ENCODE results near the gene MUC6.

Gene MUC6

GRCh38 chr11:1051356-1052132 is 15.0 kb upstream of the MUC6 start:
- Histone ChIP-seq H3K27me3 (ENCODE audit: control insufficient read depth in 1 of 2, insufficient read depth in 1 of 2, low read length in 2 of 2) (peaks cover 34 to 94% of the 10 kb centered on the region in 2 experiments), H3K4me2 (ENCODE audit: low read length, poor library complexity, severe bottlenecking) (no peak overlapping the region), H2BK5ac (ENCODE audit: low read depth, low read length, poor library complexity, severe bottlenecking) (no peak overlapping the region), H3K23ac (ENCODE audit: low read length in 2 of 2) (no peak overlapping the region), H3K27ac (ENCODE audit: low read length, poor library complexity, severe bottlenecking) (no peak overlapping the region), H2BK12ac (ENCODE audit: low read length in 2 of 2) (no peak overlapping the region), H2AK5ac (ENCODE audit: low read length, severe bottlenecking) (no peak overlapping the region), H3K14ac (ENCODE audit: low read length in 2 of 2) (no peak overlapping the region), H3K4me3 (ENCODE audit: insufficient read depth in 1 of 2, low read depth in 1 of 2, low read length in 2 of 2) (no peak overlapping the region), H2BK120ac (ENCODE audit: low read depth, low read length) (no peak overlapping the region), H3K9ac (ENCODE audit: low read length) (no peak overlapping the region), H2BK15ac (ENCODE audit: low read depth, poor library complexity, severe bottlenecking) (no peak overlapping the region), H3K4me1 (ENCODE audit: control insufficient read depth, insufficient read depth, low read depth, low read length) (peaks cover 24% of the 10 kb centered on the region), H4K8ac (ENCODE audit: low read length) (no peak overlapping the region), H3K36me3 (ENCODE audit: control insufficient read depth in 1 of 2, insufficient read depth in 2 of 2, low read depth in 1 of 2, low read length in 2 of 2) (no peaks in the 10 kb centered on the region), H4K91ac (ENCODE audit: low read length) (no peak overlapping the region), H3K4ac (ENCODE audit: low read depth in 1 of 2, low read length in 2 of 2) (no peak overlapping the region), H3K18ac (ENCODE audit: low read depth in 1 of 2, low read length in 2 of 2) (no peak overlapping the region), H3K79me1 (replicated peaks; ENCODE audit: low read length, poor library complexity, severe bottlenecking) (no peaks in the 10 kb centered on the region), H2AFZ (ENCODE audit: low read depth, low read length) (no peak overlapping the region), H3K9me3 (ENCODE audit: control insufficient read depth, low read length) (no peaks in the 10 kb centered on the region)
- WGBS: 60% methylated on average over 12 of the region's 15 CpGs
- no peak for DNase-seq

- Histone ChIP-seq H3K79me1 (replicated peaks; ENCODE audit: low read length, poor library complexity, severe bottlenecking) (no peaks in the 10 kb centered on the region), H3K4me3 (ENCODE audit: insufficient read depth in 1 of 2, low read depth in 1 of 2, low read length in 2 of 2) (no peak overlapping the region), H2BK120ac (ENCODE audit: low read depth, low read length) (no peak overlapping the region), H4K91ac (ENCODE audit: low read length) (peak overlapping the region; percentile 41), H3K36me3 (ENCODE audit: control insufficient read depth in 1 of 2, insufficient read depth in 2 of 2, low read depth in 1 of 2, low read length in 2 of 2) (no peaks in the 10 kb centered on the region), H3K27ac (ENCODE audit: low read length, poor library complexity, severe bottlenecking) (no peak overlapping the region), H3K4me2 (ENCODE audit: low read length, poor library complexity, severe bottlenecking) (no peak overlapping the region), H2BK12ac (ENCODE audit: low read length in 2 of 2) (no peak overlapping the region), H3K9me3 (ENCODE audit: control insufficient read depth, low read length) (no peaks in the 10 kb centered on the region), H2BK5ac (ENCODE audit: low read depth, low read length, poor library complexity, severe bottlenecking) (no peak overlapping the region), H3K4me1 (ENCODE audit: control insufficient read depth, insufficient read depth, low read depth, low read length) (peaks cover 20% of the 10 kb centered on the region), H3K4ac (ENCODE audit: low read depth in 1 of 2, low read length in 2 of 2) (no peak overlapping the region), H3K14ac (ENCODE audit: low read length in 2 of 2) (no peak overlapping the region), H3K23ac (ENCODE audit: low read length in 2 of 2) (no peak overlapping the region), H2BK15ac (ENCODE audit: low read depth, poor library complexity, severe bottlenecking) (peak overlapping the region; percentile 45), H2AK5ac (ENCODE audit: low read length, severe bottlenecking) (no peak overlapping the region), H3K18ac (ENCODE audit: low read depth in 1 of 2, low read length in 2 of 2) (no peak overlapping the region), H3K9ac (ENCODE audit: low read length) (no peak overlapping the region), H2AFZ (ENCODE audit: low read depth, low read length) (no peak overlapping the region), H3K27me3 (ENCODE audit: control insufficient read depth in 1 of 2, insufficient read depth in 1 of 2, low read length in 2 of 2) (peaks cover 34 to 90% of the 10 kb centered on the region in 2 experiments), H4K8ac (ENCODE audit: low read length) (no peak overlapping the region)
- WGBS: 57% methylated on average over 39 of the region's 39 CpGs
- DNase-seq: peak; percentile 44
These were observed 14.2 kb upstream of the MUC6 start for GRCh38 chr11:1050581-1051355.

GRCh38 chr11:1049911-1050580 is 13.5 kb upstream of the MUC6 start:
- peaks cover 20% of the 10 kb centered on the region for H3K4me1 ChIP-seq (ENCODE audit: control insufficient read depth, insufficient read depth, low read depth, low read length)
- H3K4me2 ChIP-seq (ENCODE audit: low read length, poor library complexity, severe bottlenecking): no peak overlapping the region
- H3K27ac ChIP-seq (ENCODE audit: low read length, poor library complexity, severe bottlenecking): no peak overlapping the region
- no peak overlapping the region for H3K23ac ChIP-seq (ENCODE audit: low read length in 2 of 2)
- 85% methylated on average over 18 of the region's 18 CpGs for WGBS
- no peak overlapping the region for H3K4me3 ChIP-seq (ENCODE audit: insufficient read depth in 1 of 2, low read depth in 1 of 2, low read length in 2 of 2)
- H2AK5ac ChIP-seq (ENCODE audit: low read length, severe bottlenecking): no peak overlapping the region
- no peak for DNase-seq
- H2BK5ac ChIP-seq (ENCODE audit: low read depth, low read length, poor library complexity, severe bottlenecking): no peak overlapping the region
- no peak overlapping the region for H3K18ac ChIP-seq (ENCODE audit: low read depth in 1 of 2, low read length in 2 of 2)
- H3K36me3 ChIP-seq (ENCODE audit: control insufficient read depth in 1 of 2, insufficient read depth in 2 of 2, low read depth in 1 of 2, low read length in 2 of 2): no peaks in the 10 kb centered on the region
- no peak overlapping the region for H2BK15ac ChIP-seq (ENCODE audit: low read depth, poor library complexity, severe bottlenecking)
- no peak overlapping the region for H4K8ac ChIP-seq (ENCODE audit: low read length)
- no peak overlapping the region for H2AFZ ChIP-seq (ENCODE audit: low read depth, low read length)
- no peak overlapping the region for H3K9ac ChIP-seq (ENCODE audit: low read length)
- peaks cover 34 to 85% of the 10 kb centered on the region in 2 experiments for H3K27me3 ChIP-seq (ENCODE audit: control insufficient read depth in 1 of 2, insufficient read depth in 1 of 2, low read length in 2 of 2)
- H3K9me3 ChIP-seq (ENCODE audit: control insufficient read depth, low read length): peaks cover 1% of the 10 kb centered on the region
- H3K4ac ChIP-seq (ENCODE audit: low read depth in 1 of 2, low read length in 2 of 2): no peak overlapping the region
- H4K91ac ChIP-seq (ENCODE audit: low read length): peak overlapping the region; percentile 41
- no peak overlapping the region for H2BK120ac ChIP-seq (ENCODE audit: low read depth, low read length)
- H3K79me1 ChIP-seq (replicated peaks; ENCODE audit: low read length, poor library complexity, severe bottlenecking): no peaks in the 10 kb centered on the region
- no peak overlapping the region for H3K14ac ChIP-seq (ENCODE audit: low read length in 2 of 2)
- H2BK12ac ChIP-seq (ENCODE audit: low read length in 2 of 2): no peak overlapping the region

- H3K36me3 ChIP-seq (ENCODE audit: control insufficient read depth in 1 of 2, insufficient read depth in 2 of 2, low read depth in 1 of 2, low read length in 2 of 2): no peaks in the 10 kb centered on the region
- no peak for DNase-seq
- no peak overlapping the region for H2BK15ac ChIP-seq (ENCODE audit: low read depth, poor library complexity, severe bottlenecking)
- H2AFZ ChIP-seq (ENCODE audit: low read depth, low read length): no peak overlapping the region
- no peak overlapping the region for H2AK5ac ChIP-seq (ENCODE audit: low read length, severe bottlenecking)
- H3K23ac ChIP-seq (ENCODE audit: low read length in 2 of 2): no peak overlapping the region
- H3K14ac ChIP-seq (ENCODE audit: low read length in 2 of 2): no peak overlapping the region
- 89% methylated on average over 13 of the region's 13 CpGs for WGBS
- H2BK120ac ChIP-seq (ENCODE audit: low read depth, low read length): no peak overlapping the region
- H3K9ac ChIP-seq (ENCODE audit: low read length): no peak overlapping the region
- H4K8ac ChIP-seq (ENCODE audit: low read length): no peak overlapping the region
- no peaks in the 10 kb centered on the region for H3K79me1 ChIP-seq (replicated peaks; ENCODE audit: low read length, poor library complexity, severe bottlenecking)
- H4K91ac ChIP-seq (ENCODE audit: low read length): no peak overlapping the region
- H2BK12ac ChIP-seq (ENCODE audit: low read length in 2 of 2): no peak overlapping the region
- H3K4me3 ChIP-seq (ENCODE audit: insufficient read depth in 1 of 2, low read depth in 1 of 2, low read length in 2 of 2): no peak overlapping the region
- no peak overlapping the region for H3K27ac ChIP-seq (ENCODE audit: low read length, poor library complexity, severe bottlenecking)
- no peak overlapping the region for H3K4ac ChIP-seq (ENCODE audit: low read depth in 1 of 2, low read length in 2 of 2)
- no peak overlapping the region for H2BK5ac ChIP-seq (ENCODE audit: low read depth, low read length, poor library complexity, severe bottlenecking)
- H3K9me3 ChIP-seq (ENCODE audit: control insufficient read depth, low read length): peaks cover 6% of the 10 kb centered on the region
- peaks cover 19% of the 10 kb centered on the region for H3K4me1 ChIP-seq (ENCODE audit: control insufficient read depth, insufficient read depth, low read depth, low read length)
- H3K4me2 ChIP-seq (ENCODE audit: low read length, poor library complexity, severe bottlenecking): no peak overlapping the region
- H3K18ac ChIP-seq (ENCODE audit: low read depth in 1 of 2, low read length in 2 of 2): no peak overlapping the region
- H3K27me3 ChIP-seq (ENCODE audit: control insufficient read depth in 1 of 2, insufficient read depth in 1 of 2, low read length in 2 of 2): peaks cover 32 to 85% of the 10 kb centered on the region in 2 experiments
These were observed 12.9 kb upstream of the MUC6 start for GRCh38 chr11:1049431-1049891.

Data from mesenchymal stem cell (in vitro differentiated cells and primary cell).